Thyroid gland (tissue), 4 donors: ENCODE measurements around the gene STH. TPM values are rescaled to one million over a fixed set of nuclear protein-coding genes. Genes with fewer than 3 reads are reported as not detected.

Experiments used
- DNase-seq, 2 donors: peaks; one replicate each; pipeline ENCODE4 v3.0.0-alpha.2; 2019
- H3K27ac ChIP-seq, 3 donors: fragments of 200-600 bp; sonication (generic); 1 replicate in 2 of 3; 2 replicates in 1 of 3; pipeline ENCODE4 v1.5.1; 2016 to 2019; ENCODE audit warnings: mild to moderate bottlenecking in 1 of 3, moderate library complexity in 1 of 3
- H3K27me3 ChIP-seq: fragments of 200-600 bp; sonication (generic); one replicate; pipeline ENCODE4 v1.5.1; 2019
- H3K36me3 ChIP-seq, 2 donors: fragments of 200-600 bp; sonication (generic); one replicate each; pipeline ENCODE4 v1.5.1; 2016 to 2019
- H3K4me1 ChIP-seq, 2 donors: fragments of 200-600 bp; sonication (generic); one replicate each; pipeline ENCODE4 v1.5.1; 2017 to 2019
- H3K4me3 ChIP-seq, 3 donors: fragments of 200-600 bp; sonication (generic); replicated peaks in 1 of 3; 1 replicate in 2 of 3; 2 replicates in 1 of 3; pipeline ENCODE4 v1.5.1; 2016; ENCODE audit warnings: mild to moderate bottlenecking in 1 of 3
- H3K9me3 ChIP-seq: fragments of 200-600 bp; sonication (generic); one replicate; pipeline ENCODE4 v1.5.1; 2017
- CTCF ChIP-seq, 6 experiments: fragments of 200-600 bp in 3 of 6; fragments of 450-650 bp in 3 of 6; sonication (generic) in 3 of 6; IDR thresholded peaks; one replicate each; pipeline ENCODE4 v1.5.1; 2016 to 2019; ENCODE audit warnings: antibody characterized with exemption in 6 of 6, mild to moderate bottlenecking in 2 of 6, inconsistent platforms in 1 of 6, moderate library complexity in 1 of 6
- POLR2A ChIP-seq, 2 donors: fragments of 450-650 bp; IDR thresholded peaks; one replicate each; pipeline ENCODE4 v1.6.1; 2017; ENCODE audit warnings: antibody characterized with exemption in 2 of 2, mild to moderate bottlenecking in 2 of 2, moderate library complexity in 1 of 2
- WGBS, 2 donors: methylation state at CpG; one replicate each; pipeline ENCODE4 v1.1.5; 2017; 5-methylcytosine and 5-hydroxymethylcytosine counted together
- intact Hi-C: fragments of 100-400 bp; cut with DNase I; formaldehyde crosslinking; loops from one replicate; pipeline ENCODE4 v1.15.1; 2023
- total RNA-seq, 4 donors: library from RNA; depleted of rRNA; stranded (reverse); fragments of >200 nt; gene quantifications; one replicate each; pipeline ENCODE4 v1.2.3, GENCODE V29; 2016

Gene STH
- total RNA-seq, 4 donors from 2014 or later: not detected

DNA sequence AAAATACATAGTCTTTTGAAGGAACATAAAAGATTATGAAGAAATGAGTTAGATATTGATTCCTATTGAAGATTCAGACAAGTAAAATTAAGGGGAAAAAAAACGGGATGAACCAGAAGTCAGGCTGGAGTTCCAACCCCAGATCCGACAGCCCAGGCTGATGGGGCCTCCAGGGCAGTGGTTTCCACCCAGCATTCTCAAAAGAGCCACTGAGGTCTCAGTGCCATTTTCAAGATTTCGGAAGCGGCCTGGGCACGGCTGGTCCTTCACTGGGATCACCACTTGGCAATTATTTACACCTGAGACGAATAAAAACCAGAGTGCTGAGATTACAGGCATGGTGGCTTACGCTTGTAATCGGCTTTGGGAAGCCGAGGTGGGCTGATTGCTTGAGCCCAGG is 9.5 kb downstream of the STH start:
- no peaks in the 10 kb centered on the region for H3K27me3 ChIP-seq
- TF ChIP-seq CTCF (IDR thresholded peaks at IDR 0.05) (no peak), POLR2A (IDR thresholded peaks at IDR 0.05) (no peak)
- H3K4me1 ChIP-seq: peaks cover 9% of the 10 kb centered on the region in 2 donors
- H3K36me3 ChIP-seq: no peaks in the 10 kb centered on the region
- WGBS, 2 donors: 92 to 93% methylated on average over 9 of the region's 9 CpGs
- no peaks in the 10 kb centered on the region for H3K9me3 ChIP-seq
- intact Hi-C loops: loop anchor here (10.0 kb wide), 1 partner anchor 276 kb away; no protein-coding TSS in a partner anchor
- no peak overlapping the region for H3K27ac ChIP-seq
- DNase-seq: no peak
- H3K4me3 ChIP-seq: no peak overlapping the region

GRCh38 chr17:46009681-46010596 is 10.9 kb downstream of the STH start:
- Histone ChIP-seq H3K27me3 (no peaks in the 10 kb centered on the region), H3K27ac (no peak overlapping the region), H3K9me3 (no peaks in the 10 kb centered on the region), H3K4me1 (no peaks in the 10 kb centered on the region), H3K36me3 (no peaks in the 10 kb centered on the region), H3K4me3 (no peak overlapping the region)
- WGBS, 2 donors: 88 to 89% methylated on average over 33 of the region's 33 CpGs
- intact Hi-C loops: loop anchor here (10.0 kb wide), 1 partner anchor 275 kb away; no protein-coding TSS in a partner anchor
- TF ChIP-seq POLR2A (IDR thresholded peaks at IDR 0.05) (no peak), CTCF (IDR thresholded peaks at IDR 0.05) (no peak)
- DNase-seq: no peak

- Histone ChIP-seq H3K36me3 (no peaks in the 10 kb centered on the region), H3K27me3 (no peaks in the 10 kb centered on the region), H3K27ac (no peak overlapping the region), H3K9me3 (no peaks in the 10 kb centered on the region), H3K4me1 (no peaks in the 10 kb centered on the region), H3K4me3 (no peak overlapping the region)
- DNase-seq: no peak
- TF ChIP-seq POLR2A (IDR thresholded peaks at IDR 0.05) (no peak), CTCF (IDR thresholded peaks at IDR 0.05) (no peak)
- WGBS, 2 donors: 91 to 97% methylated on average over 5 to 13 of the region's 16 CpGs
- intact Hi-C loops: no loop called here
Observed at GRCh38 chr17:46010597-46011186, 11.6 kb downstream of the STH start.

DNA sequence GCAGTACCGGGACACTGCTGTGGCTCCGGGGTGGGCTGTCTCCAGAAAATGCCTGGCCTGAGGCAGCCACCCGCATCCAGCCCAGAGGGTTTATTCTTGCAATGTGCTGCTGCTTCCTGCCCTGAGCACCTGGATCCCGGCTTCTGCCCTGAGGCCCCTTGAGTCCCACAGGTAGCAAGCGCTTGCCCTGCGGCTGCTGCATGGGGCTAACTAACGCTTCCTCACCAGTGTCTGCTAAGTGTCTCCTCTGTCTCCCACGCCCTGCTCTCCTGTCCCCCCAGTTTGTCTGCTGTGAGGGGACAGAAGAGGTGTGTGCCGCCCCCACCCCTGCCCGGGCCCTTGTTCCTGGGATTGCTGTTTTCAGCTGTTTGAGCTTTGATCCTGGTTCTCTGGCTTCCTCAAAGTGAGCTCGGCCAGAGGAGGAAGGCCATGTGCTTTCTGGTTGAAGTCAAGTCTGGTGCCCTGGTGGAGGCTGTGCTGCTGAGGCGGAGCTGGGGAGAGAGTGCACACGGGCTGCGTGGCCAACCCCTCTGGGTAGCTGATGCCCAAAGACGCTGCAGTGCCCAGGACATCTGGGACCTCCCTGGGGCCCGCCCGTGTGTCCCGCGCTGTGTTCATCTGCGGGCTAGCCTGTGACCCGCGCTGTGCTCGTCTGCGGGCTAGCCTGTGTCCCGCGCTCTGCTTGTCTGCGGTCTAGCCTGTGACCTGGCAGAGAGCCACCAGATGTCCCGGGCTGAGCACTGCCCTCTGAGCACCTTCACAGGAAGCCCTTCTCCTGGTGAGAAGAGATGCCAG is 12.9 kb downstream of the STH start:
- H3K27ac ChIP-seq: no peak overlapping the region
- intact Hi-C loops: no loop called here
- no peaks in the 10 kb centered on the region for H3K27me3 ChIP-seq
- TF ChIP-seq CTCF (IDR thresholded peaks at IDR 0.05) (no peak), POLR2A (IDR thresholded peaks at IDR 0.05) (no peak)
- H3K4me3 ChIP-seq: no peak overlapping the region
- 92% methylated on average over 14 to 18 of the region's 28 CpGs for WGBS, 2 donors
- H3K9me3 ChIP-seq: no peaks in the 10 kb centered on the region
- no peak for DNase-seq
- H3K36me3 ChIP-seq: no peaks in the 10 kb centered on the region
- H3K4me1 ChIP-seq: peaks cover 0 to 2% of the 10 kb centered on the region in 2 donors
